HG03469 (cell line): ENCODE measurements around the gene ALS2CL.
"Not testable (repeated sequence)": the region's sequence is repeated elsewhere in the genome, so short reads cannot be mapped to it uniquely, and the experiment has no call there.

ENCODE experiments used
- ATAC-seq: cut with Tn5 transposase; IDR thresholded peaks from one replicate; pipeline ENCODE4 v1.9.1; 2021; ENCODE audit warnings: mild to moderate bottlenecking, moderate library complexity, moderate number of reproducible peaks; ENCODE audit not compliant: unreplicated experiment

The ALS2CL gene

GRCh38 chr3:46705022-46705530 is 11.6 kb upstream of the ALS2CL start:
- ATAC-seq = no peak

- ATAC-seq = not testable (repeated sequence)
These were observed 10.9 kb upstream of the ALS2CL start for GRCh38 chr3:46704346-46704745.

- no peak for ATAC-seq
These were observed 9.6 kb upstream of the ALS2CL start for GRCh38 chr3:46703013-46703520.

- ATAC-seq = no peak
These were observed 8.9 kb upstream of the ALS2CL start for GRCh38 chr3:46702246-46703012.

- no peak for ATAC-seq
These were observed 7.9 kb upstream of the ALS2CL start, which contains the start of gene TMIE for GRCh38 chr3:46701181-46701939. TMIE (plus strand) TSS chr3:46701392; CDS start chr3:46701488, 96 bp downstream.

- ATAC-seq = no peak
These were observed 7.3 kb upstream of the ALS2CL start for GRCh38 chr3:46700772-46701171.

- no peak for ATAC-seq
These were observed 6.4 kb upstream of the ALS2CL start for GRCh38 chr3:46699676-46700523.

GRCh38 chr3:46695962-46696894 is 2.7 kb upstream of the ALS2CL start:
- no peak for ATAC-seq

- ATAC-seq = no peak
These were observed 1.9 kb upstream of the ALS2CL start for GRCh38 chr3:46695177-46695961.

- no peak for ATAC-seq
These were observed 1.0 kb upstream of the ALS2CL start for GRCh38 chr3:46694520-46694919.

GRCh38 chr3:46693892-46694226 is 380 bp upstream of the ALS2CL start:
- ATAC-seq = no peak

GRCh38 chr3:46692566-46692990 is 901 bp downstream of the ALS2CL start:
- no peak for ATAC-seq

- no peak for ATAC-seq
These were observed 2.7 kb downstream of the ALS2CL start for GRCh38 chr3:46690798-46691197.

GRCh38 chr3:46685446-46685845 is 8.0 kb downstream of the ALS2CL start:
- ATAC-seq = no peak

GRCh38 chr3:46684891-46685290 is 8.6 kb downstream of the ALS2CL start:
- ATAC-seq = no peak

- no peak for ATAC-seq
These were observed 10.5 kb downstream of the ALS2CL start for GRCh38 chr3:46682974-46683373.

GRCh38 chr3:46681856-46682540 is 11.5 kb downstream of the ALS2CL start:
- no peak for ATAC-seq

GRCh38 chr3:46681387-46681786 is 12.1 kb downstream of the ALS2CL start:
- ATAC-seq = no peak
